H1 (cell line): Measurements from ENCODE around the gene PRKAA1. TPM values are rescaled to one million over a fixed set of nuclear protein-coding genes. Genes with fewer than 3 reads are reported as not detected.

Experiments used
- CTCF ChIA-PET: fragments of 300-600 bp; sonication (Branson Sonifier 250); formaldehyde crosslinking; loops from one replicate; lab custom pipeline; 2021; ENCODE audit not compliant: partially characterized antibody; lab: Charles Lee
- POLR2A ChIA-PET: fragments of 300-600 bp; sonication (Branson Sonifier 250); formaldehyde crosslinking; loops from one replicate; lab custom pipeline; 2021; ENCODE audit warnings: inconsistent platforms; ENCODE audit not compliant: partially characterized antibody; lab: Charles Lee
- DNase-seq, 2 experiments: peaks; one replicate each; pipeline versions ENCODE4 v3.0.0 to v3.0.0-alpha.2; 2010 to 2022; ENCODE audit warnings: low spot score in 2 of 2, low read depth in 1 of 2, mixed read lengths in 1 of 2
- FAIRE-seq: peaks from 2 replicates; lab custom pipeline; 2011; peaks lifted over from hg19 to GRCh38; lab: Jason Lieb, UNC
- H2AFZ ChIP-seq: 2 replicates; pipeline ENCODE4 v1.8.1; 2012; ENCODE audit warnings: low read length, inconsistent platforms
- H2AK5ac ChIP-seq: 2 replicates; pipeline ENCODE4 v1.6.1; 2013; ENCODE audit warnings: low read depth, low read length
- H2BK120ac ChIP-seq: replicated peaks from 2 replicates; pipeline ENCODE3; 2013; ENCODE audit warnings: low read depth, low read length, inconsistent platforms
- H2BK12ac ChIP-seq: 2 replicates; pipeline ENCODE4 v1.6.1; 2013; ENCODE audit warnings: low read depth, low read length
- H2BK15ac ChIP-seq: 2 replicates; pipeline ENCODE4 v1.6.1; 2013; ENCODE audit warnings: low read length
- H2BK20ac ChIP-seq: 2 replicates; pipeline ENCODE4 v1.6.1; 2013; ENCODE audit warnings: low read length
- H2BK5ac ChIP-seq: 2 replicates; pipeline ENCODE4 v1.6.1; 2013; ENCODE audit warnings: low read depth, low read length
- H3K14ac ChIP-seq: 2 replicates; pipeline ENCODE4 v1.6.1; 2013; ENCODE audit warnings: inconsistent platforms; ENCODE audit not compliant: insufficient read length
- H3K18ac ChIP-seq: 2 replicates; pipeline ENCODE4 v1.6.1; 2013; ENCODE audit warnings: low read length; ENCODE audit errors: extremely low read depth
- H3K23ac ChIP-seq: 2 replicates; pipeline ENCODE4 v1.6.1; 2013; ENCODE audit warnings: inconsistent platforms; ENCODE audit not compliant: insufficient read length
- H3K23me2 ChIP-seq: 2 replicates; pipeline ENCODE4 v1.6.1; 2013; ENCODE audit warnings: low read depth, low read length
- H3K27ac ChIP-seq: 2 replicates; pipeline ENCODE4 v1.6.1; 2011; ENCODE audit warnings: low read depth, low read length, inconsistent platforms
- H3K27me3 ChIP-seq, 4 experiments: replicated peaks in 1 of 4; 1 replicate in 1 of 4; 2 replicates in 3 of 4; pipeline versions ENCODE4 v1.6.1 to v1.8.1; 2011 to 2013; ENCODE audit warnings: low read length in 3 of 4, mild to moderate bottlenecking in 3 of 4, inconsistent platforms in 2 of 4, mixed read lengths in 2 of 4, moderate library complexity in 1 of 4; ENCODE audit not compliant: control insufficient read depth in 3 of 4, insufficient read depth in 3 of 4; ENCODE audit errors: extremely low read depth in 1 of 4
- H3K36me3 ChIP-seq, 4 experiments: 2 replicates each; pipeline versions ENCODE4 v1.6.1 to v1.8.1; 2011 to 2013; ENCODE audit warnings: mild to moderate bottlenecking in 4 of 4, low read length in 3 of 4, moderate library complexity in 2 of 4, control low read depth in 1 of 4, inconsistent platforms in 1 of 4; ENCODE audit not compliant: insufficient read depth in 4 of 4, control insufficient read depth in 2 of 4
- H3K4ac ChIP-seq: replicated peaks from 2 replicates; pipeline ENCODE3; 2013; ENCODE audit warnings: low read length, low read depth, mixed read lengths, inconsistent platforms; ENCODE audit not compliant: insufficient read length
- H3K4me1 ChIP-seq, 4 experiments: replicated peaks in 1 of 4; 1 replicate in 1 of 4; 2 replicates in 3 of 4; pipeline versions ENCODE4 v1.6.1 to v1.8.1; 2011 to 2013; ENCODE audit warnings: low read length in 3 of 4, inconsistent platforms in 2 of 4, mixed read lengths in 1 of 4; ENCODE audit not compliant: insufficient read depth in 4 of 4, control insufficient read depth in 3 of 4
- H3K4me2 ChIP-seq, 2 experiments: 2 replicates each; pipeline versions ENCODE4 v1.6.1 to v1.8.1; 2011 to 2013; ENCODE audit warnings: low read depth in 2 of 2, low read length in 2 of 2, control low read depth in 1 of 2, inconsistent platforms in 1 of 2, mild to moderate bottlenecking in 1 of 2; ENCODE audit not compliant: insufficient read depth in 1 of 2
- H3K4me3 ChIP-seq, 4 experiments: fragments of 200-600, 300-600 bp in 1 of 4; sonication (generic), shearing (Covaris generic), sonication (Bioruptor Twin) in 1 of 4; 2 replicates each; pipeline versions ENCODE4 v1.5.1 to v1.8.1; 2011 to 2016; ENCODE audit warnings: low read length in 4 of 4, low read depth in 3 of 4, control low read depth in 2 of 4, inconsistent platforms in 2 of 4, mild to moderate bottlenecking in 2 of 4, mixed read lengths in 1 of 4, moderate library complexity in 1 of 4; ENCODE audit not compliant: insufficient read depth in 2 of 4; ENCODE audit errors: extremely low read depth in 1 of 4
- H3K56ac ChIP-seq: replicated peaks from 2 replicates; pipeline ENCODE3; 2013; ENCODE audit warnings: low read depth, mild to moderate bottlenecking, mixed read lengths, low read length, inconsistent platforms; ENCODE audit not compliant: insufficient read length
- H3K79me1 ChIP-seq: 2 replicates; pipeline ENCODE4 v1.6.1; 2013; ENCODE audit warnings: low read depth, low read length, control low read depth
- H3K79me2 ChIP-seq, 2 experiments: 2 replicates each; pipeline versions ENCODE4 v1.6.1 to v1.8.1; 2012 to 2013; ENCODE audit warnings: low read length in 2 of 2, mild to moderate bottlenecking in 2 of 2, inconsistent platforms in 1 of 2; ENCODE audit not compliant: insufficient read depth in 2 of 2, control insufficient read depth in 1 of 2
- H3K9ac ChIP-seq, 4 experiments: replicated peaks in 1 of 4; 1 replicate in 1 of 4; 2 replicates in 3 of 4; pipeline versions ENCODE4 v1.6.1 to v1.8.1; 2011 to 2013; ENCODE audit warnings: low read depth in 3 of 4, low read length in 3 of 4, control low read depth in 2 of 4, mild to moderate bottlenecking in 2 of 4, moderate library complexity in 2 of 4, inconsistent platforms in 1 of 4; ENCODE audit errors: extremely low read depth in 1 of 4
- H3K9me3 ChIP-seq, 2 experiments: 2 replicates each; pipeline versions ENCODE4 v1.6.1 to v1.8.1; 2012 to 2013; ENCODE audit warnings: mild to moderate bottlenecking in 2 of 2, moderate library complexity in 2 of 2, control low read depth in 1 of 2, inconsistent platforms in 1 of 2, low read depth in 1 of 2, low read length in 1 of 2, mixed read lengths in 1 of 2; ENCODE audit not compliant: insufficient read depth in 2 of 2
- H4K20me1 ChIP-seq, 2 experiments: replicated peaks in 1 of 2; 2 replicates each; pipeline versions ENCODE3 to v1.8.1; 2011 to 2013; ENCODE audit warnings: inconsistent platforms in 2 of 2, low read length in 2 of 2, mild to moderate bottlenecking in 1 of 2; ENCODE audit not compliant: insufficient read depth in 2 of 2, control insufficient read depth in 1 of 2
- H4K5ac ChIP-seq: 2 replicates; pipeline ENCODE4 v1.6.1; 2013; ENCODE audit warnings: low read length, low read depth, mixed read lengths, inconsistent platforms; ENCODE audit not compliant: insufficient read length
- H4K8ac ChIP-seq: 2 replicates; pipeline ENCODE4 v1.8.0; 2013; ENCODE audit warnings: mild to moderate bottlenecking, moderate library complexity, low read length, inconsistent platforms; ENCODE audit not compliant: insufficient read depth; ENCODE audit errors: extremely low read depth
- H4K91ac ChIP-seq: replicated peaks from 2 replicates; pipeline ENCODE3; 2013; ENCODE audit warnings: low read length, mixed read lengths, inconsistent platforms; ENCODE audit not compliant: insufficient read length
- ASH2L ChIP-seq: fragments of 200-600, 300-600 bp; sonication (generic); IDR thresholded peaks from one replicate; pipeline ENCODE4 v1.7.1; 2017; ENCODE audit warnings: low read length
- ATF3 ChIP-seq: IDR thresholded peaks from 2 replicates; pipeline ENCODE4 v1.6.1; 2011; ENCODE audit warnings: low read depth, mild to moderate bottlenecking, low read length; ENCODE audit not compliant: insufficient read depth
- BACH1 ChIP-seq: IDR thresholded peaks from 2 replicates; pipeline ENCODE4 v1.6.1; 2012; ENCODE audit warnings: low read length, improper control_type of control experiment
- GTF2F1 ChIP-seq: IDR thresholded peaks from 2 replicates; pipeline ENCODE4 v1.6.1; 2012; ENCODE audit warnings: low read depth, low read length, improper control_type of control experiment, borderline replicate concordance
- HDAC6 ChIP-seq: IDR thresholded peaks from one replicate; pipeline ENCODE4 v1.7.1; 2012; ENCODE audit warnings: low read depth, mild to moderate bottlenecking, inconsistent platforms, low read length, moderate library complexity
- KDM1A ChIP-seq: fragments of 200-600, 300-600 bp; sonication (generic); IDR thresholded peaks from 2 replicates; pipeline ENCODE4 v1.7.1; 2016; ENCODE audit warnings: mild to moderate bottlenecking, low read length, borderline replicate concordance
- RNF2 ChIP-seq: fragments of 200-900, 300-1000 bp; sonication (generic); IDR thresholded peaks from 2 replicates; pipeline ENCODE4 v1.7.1; 2016; ENCODE audit warnings: borderline replicate concordance, low read depth, mild to moderate bottlenecking, antibody characterized with exemption, low read length; ENCODE audit not compliant: poor library complexity, severe bottlenecking; ENCODE audit errors: missing control alignments
- SIN3A ChIP-seq, 2 experiments: IDR thresholded peaks in 1 of 2; conservative IDR thresholded peaks in 1 of 2; 2 replicates each; pipeline ENCODE4 v1.6.1; 2011 to 2012; ENCODE audit warnings: low read length in 2 of 2, improper control_type of control experiment in 1 of 2, low read depth in 1 of 2, mild to moderate bottlenecking in 1 of 2
- SIRT6 ChIP-seq: IDR thresholded peaks from one replicate; pipeline ENCODE4 v1.7.1; 2012; ENCODE audit warnings: low read length, inconsistent platforms
- SRF ChIP-seq: IDR thresholded peaks from 2 replicates; pipeline ENCODE4 v1.6.1; 2011; ENCODE audit warnings: mild to moderate bottlenecking, low read depth, low read length, moderate library complexity
- TBP ChIP-seq: IDR thresholded peaks from 2 replicates; pipeline ENCODE4 v1.6.1; 2011; ENCODE audit warnings: low read depth, low read length, improper control_type of control experiment
- WGBS, 2 experiments: shearing (Covaris generic) in 1 of 2; methylation state at CpG; one replicate each; pipeline versions ENCODE4 v1.1.6 to v1.1.7; 2013 to 2015; ENCODE audit warnings: low lambda C conversion rate in 2 of 2, mixed read lengths in 2 of 2, inconsistent platforms in 1 of 2, low coverage in 1 of 2, missing lambda C conversion rate in 1 of 2; ENCODE audit not compliant: insufficient replicate concordance in 2 of 2, insufficient coverage in 1 of 2, insufficient read length in 1 of 2; ENCODE audit errors: extremely low coverage in 1 of 2, missing lambda C conversion rate in 1 of 2; 5-methylcytosine and 5-hydroxymethylcytosine counted together
- polyA plus RNA-seq, 7 experiments: library from polyadenylated mRNA; depleted of rRNA in 3 of 7; stranded (reverse) in 5 of 7; unstranded in 2 of 7; fragments of >200 nt in 5 of 7; fragments of 200-250 nt in 2 of 7; gene quantifications; 1 replicate in 5 of 7; 2 replicates in 1 of 7; 4 replicates in 1 of 7; pipeline versions ENCODE4 v1.2.1 to v1.2.3, GENCODE V29; 2011 to 2013; ENCODE audit warnings: missing spikeins in 2 of 7, mixed read lengths in 2 of 7
- total RNA-seq: library from RNA; stranded (reverse); fragmentation: NEBNext Ultra II Directional; extraction: Animal tissue kit (Norgen Biotek cat#: 25700); gene quantifications from 2 replicates; pipeline ENCODE4 v1.2.1, GENCODE V29; 2021
- TF ChIP-seq, protein P1 (sequence below): IDR thresholded peaks from 2 replicates; pipeline ENCODE4 v1.6.1; 2011; ENCODE audit warnings: low read length, improper control_type of control experiment

Gene PRKAA1
- total and polyA plus RNA-seq, 2 of the 8 experiments (the other 6 are each of a cell fraction or from before 2014, with no cell fraction given) = 10.4 to 33.1 TPM

GRCh38 chr5:40787986-40788385 is 10.2 kb downstream of the PRKAA1 start:
- H3K18ac ChIP-seq = no peak overlapping the region
- peaks cover 5 to 10% of the 10 kb centered on the region in 2 experiments for H4K20me1 ChIP-seq
- TF ChIP-seq GTF2F1 (no peak), KDM1A (no peak), BACH1 (no peak), HDAC6 (no peak), SIRT6 (no peak), SRF (no peak), ASH2L (no peak), TBP (no peak), ATF3 (no peak), RNF2 (no peak), SIN3A (conservative IDR thresholded peaks at IDR 0.05 in 1 of 2, IDR thresholded peaks at IDR 0.05 in 1 of 2; ENCODE audit: low read depth in 1 of 2, low read length in 2 of 2) (no peak)
- TF ChIP-seq, protein P1, sequence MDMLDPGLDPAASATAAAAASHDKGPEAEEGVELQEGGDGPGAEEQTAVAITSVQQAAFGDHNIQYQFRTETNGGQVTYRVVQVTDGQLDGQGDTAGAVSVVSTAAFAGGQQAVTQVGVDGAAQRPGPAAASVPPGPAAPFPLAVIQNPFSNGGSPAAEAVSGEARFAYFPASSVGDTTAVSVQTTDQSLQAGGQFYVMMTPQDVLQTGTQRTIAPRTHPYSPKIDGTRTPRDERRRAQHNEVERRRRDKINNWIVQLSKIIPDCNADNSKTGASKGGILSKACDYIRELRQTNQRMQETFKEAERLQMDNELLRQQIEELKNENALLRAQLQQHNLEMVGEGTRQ = no peak

More at GRCh38 chr5:40787986-40788385, 10.2 kb downstream of the PRKAA1 start:
- 92% methylated on average over 1 of the region's 1 CpG; no CpG with 5 or more reads in 1 of the 2 experiments for WGBS, 2 experiments
- H3K27me3 ChIP-seq = no peaks in the 10 kb centered on the region
- H2BK12ac ChIP-seq = no peak overlapping the region
- no peak overlapping the region for H3K4me2 ChIP-seq
- H3K56ac ChIP-seq = no peak overlapping the region
- POLR2A ChIA-PET = interaction anchor here (1.2 to 4.4 kb wide), 2 partner anchors 11 to 43 kb away, joined by 3 to 23 read pairs; partner anchors contain the start of gene PRKAA1
- no peak overlapping the region for H2BK15ac ChIP-seq
- CTCF ChIA-PET = interaction anchor here (1.0 to 2.0 kb wide), 8 partner anchors 10 to 91 kb away, joined by 3 to 6 read pairs (median 4); partner anchors contain the start of gene TTC33
- no peaks in the 10 kb centered on the region for H3K36me3 ChIP-seq
- H3K79me2 ChIP-seq = peaks cover 4 to 98% of the 10 kb centered on the region in 2 experiments; a peak in 3 of 4 replicates
- no peaks in the 10 kb centered on the region for H3K23me2 ChIP-seq
- no peak overlapping the region for H3K4ac ChIP-seq
- H3K23ac ChIP-seq = no peak overlapping the region
- no peak overlapping the region for H2AK5ac ChIP-seq
- DNase-seq (no peak), FAIRE-seq (no peak)
- H4K8ac ChIP-seq = no peak overlapping the region
- no peak overlapping the region for H2BK120ac ChIP-seq
- no peaks in the 10 kb centered on the region for H3K79me1 ChIP-seq
- no peak overlapping the region for H2BK5ac ChIP-seq
- no peak overlapping the region for H3K9ac ChIP-seq
- H4K91ac ChIP-seq = no peak overlapping the region
- H2AFZ ChIP-seq = no peak overlapping the region
- no peak overlapping the region for H3K4me3 ChIP-seq
- H3K27ac ChIP-seq = no peak overlapping the region
- no peak overlapping the region for H4K5ac ChIP-seq
- no peaks in the 10 kb centered on the region for H3K9me3 ChIP-seq
- no peak overlapping the region for H3K14ac ChIP-seq
- H3K4me1 ChIP-seq = no peaks in the 10 kb centered on the region
- H2BK20ac ChIP-seq = no peak overlapping the region
